Left hindlimb (tissue), 1 donor: ENCODE measurements around the gene C16orf92.
"Not testable (repeated sequence)": the region's sequence is repeated elsewhere in the genome, so short reads cannot be mapped to it uniquely, and the experiment has no call there.

ENCODE experiments used
- DNase-seq: peaks from one replicate; pipeline ENCODE4 v3.0.0-alpha.2; 2018

Gene C16orf92

GRCh38 chr16:30005341-30006094 lies 17.5 kb upstream of the C16orf92 start:
- no peak for DNase-seq

GRCh38 chr16:30006095-30006473 lies 16.9 kb upstream of the C16orf92 start:
- no peak for DNase-seq

GRCh38 chr16:30006659-30007377 lies 16.2 kb upstream of the C16orf92 start:
- no peak for DNase-seq

GRCh38 chr16:30007378-30007895 lies 15.6 kb upstream of the C16orf92 start:
- DNase-seq = no peak

GRCh38 chr16:30009085-30009862 lies 13.7 kb upstream of the C16orf92 start:
- no peak for DNase-seq

- DNase-seq = no peak
These were observed 12.8 kb upstream of the C16orf92 start for GRCh38 chr16:30009990-30010843.

GRCh38 chr16:30010844-30011713 lies 11.9 kb upstream of the C16orf92 start, which contains the start of gene DOC2A:
Gene DOC2A, minus strand, starts transcription at chr16:30011027. Its CDS starts 805 bp downstream, at chr16:30010222.
- no peak for DNase-seq

GRCh38 chr16:30011714-30012504 lies 11.1 kb upstream of the C16orf92 start:
- no peak for DNase-seq

GRCh38 chr16:30012598-30012997 lies 10.4 kb upstream of the C16orf92 start:
- not testable (repeated sequence) for DNase-seq

- not testable (repeated sequence) for DNase-seq
These were observed 7.5 kb upstream of the C16orf92 start for GRCh38 chr16:30015450-30015849.

GRCh38 chr16:30016555-30017276 lies 6.3 kb upstream of the C16orf92 start:
- DNase-seq = no peak

- DNase-seq = no peak
These were observed 5.7 kb upstream of the C16orf92 start for GRCh38 chr16:30017277-30017656.

GRCh38 chr16:30017937-30018336 lies 5.1 kb upstream of the C16orf92 start:
- DNase-seq = not testable (repeated sequence)

- no peak for DNase-seq
These were observed 4.3 kb upstream of the C16orf92 start for GRCh38 chr16:30018731-30019158.

- DNase-seq = peak; percentile 12
These were observed 588 bp downstream of the C16orf92 start for GRCh38 chr16:30023586-30023985.

- peak; percentile 19 for DNase-seq
These were observed 1.5 kb downstream of the C16orf92 start for GRCh38 chr16:30024451-30024850.

GRCh38 chr16:30025156-30025555 lies 2.2 kb downstream of the C16orf92 start:
- DNase-seq = peak; percentile 9

GRCh38 chr16:30025574-30025973 lies 2.6 kb downstream of the C16orf92 start:
- DNase-seq = peak; percentile 6

GRCh38 chr16:30026449-30026848 lies 3.5 kb downstream of the C16orf92 start:
- DNase-seq = no peak
